Stimulated activated CD4-positive, alpha-beta T cell treated with anti-CD3 and anti-CD28 coated beads, Interleukin-12 subunit alpha, Interleukin-12 subunit beta, amount 100 ng/mL, for 24 hours (primary cell): ENCODE results near the gene MARK1.
A peak's percentile ranks its signal among the peaks of the same experiment; 100 is the strongest.

Experiments used
- DNase-seq, 2 experiments: peaks; one replicate each; pipeline ENCODE4 v3.0.0-alpha.2; 2020; ENCODE audit warnings: low read depth in 2 of 2

Gene MARK1

DNA sequence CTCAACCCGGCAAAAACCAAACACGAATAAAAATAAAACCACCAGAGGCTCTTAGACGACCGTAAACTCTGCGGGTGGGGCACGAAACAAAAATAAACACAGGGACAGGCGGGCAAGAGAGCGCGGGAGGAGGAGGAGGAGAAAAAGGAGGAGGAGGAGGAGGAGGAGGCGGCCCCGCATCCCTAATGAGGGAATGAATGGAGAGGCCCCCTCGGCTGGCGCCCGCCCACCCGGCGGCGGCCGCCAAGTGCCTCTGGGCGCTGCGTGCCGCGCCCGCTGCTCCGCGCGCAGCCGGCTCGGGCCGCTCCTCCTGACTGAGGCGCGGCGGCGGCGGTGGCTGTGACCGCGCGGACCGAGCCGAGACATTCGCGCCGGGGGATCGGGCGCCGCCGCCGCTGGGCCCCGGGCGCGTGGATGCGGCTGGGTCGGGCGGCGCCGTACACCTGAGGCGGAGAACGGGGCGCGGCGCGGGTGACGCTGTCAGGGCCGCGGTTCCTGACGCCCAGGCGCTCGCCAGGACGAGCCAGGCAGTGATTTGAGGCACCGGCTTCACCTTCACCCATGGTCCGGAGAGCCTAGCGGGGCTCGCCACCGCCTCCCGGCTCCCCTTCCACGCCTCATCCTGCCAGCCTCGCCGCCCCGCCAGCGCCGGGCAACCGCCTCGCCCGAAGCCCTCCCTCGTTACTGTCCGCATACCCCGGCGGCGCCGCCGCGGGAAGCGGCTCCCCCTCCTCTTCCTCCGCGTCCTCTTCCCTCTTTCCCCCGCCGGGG is at the start of gene MARK1:
TSS of gene MARK1 (plus strand) at position 229 of the 771 bp plus-strand sequence. CDS start 687 bp downstream, outside the sequence.
- no peak for DNase-seq

GRCh38 chr1:220483700-220484099 is 44.2 kb upstream of the MARK1 start:
- DNase-seq: no peak

DNA sequence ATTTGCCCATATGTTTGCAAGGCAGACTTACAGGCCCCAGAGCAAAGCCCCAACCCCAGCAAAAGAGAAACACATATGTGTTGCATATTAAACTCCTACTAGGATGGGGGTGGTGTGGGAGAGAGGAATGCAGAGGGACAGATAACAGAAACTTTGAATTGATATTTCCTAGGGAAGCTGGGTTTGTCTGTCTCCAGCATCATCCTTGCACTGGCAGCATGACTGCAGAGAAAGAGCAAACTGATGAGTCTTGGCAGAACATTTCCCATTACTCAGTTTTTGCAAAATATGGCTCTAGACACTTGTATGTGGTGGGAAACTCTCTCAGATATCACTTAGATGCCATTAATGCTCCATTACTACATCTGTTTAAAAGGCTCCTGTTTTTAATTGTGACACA is 43.8 kb upstream of the MARK1 start:
- DNase-seq: no peak

GRCh38 chr1:220485131-220485530 is 42.8 kb upstream of the MARK1 start:
- DNase-seq: no peak

DNA sequence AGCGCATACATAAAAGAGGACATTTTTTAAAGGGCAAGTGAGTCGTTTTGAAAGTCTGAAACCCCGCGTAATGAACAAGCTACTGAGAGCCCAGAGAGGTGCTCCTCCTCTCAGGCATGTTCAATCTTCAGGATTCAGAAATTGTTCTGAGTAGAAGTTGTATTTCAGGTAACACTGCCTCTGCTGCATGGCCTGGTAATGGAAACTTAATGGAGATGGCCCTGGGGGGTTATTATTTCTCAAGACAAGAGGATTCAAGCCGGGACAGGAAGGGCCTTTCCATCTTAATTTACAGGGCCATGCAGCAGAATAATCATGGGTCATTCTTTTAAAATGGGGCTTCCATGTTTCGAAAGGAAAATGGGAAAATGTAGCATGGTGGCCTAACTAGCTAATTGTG is 42.1 kb upstream of the MARK1 start:
- DNase-seq: no peak

- peak in 1 of 2 experiments; percentile 14 for DNase-seq
Observed at GRCh38 chr1:220487297-220487820, 40.6 kb upstream of the MARK1 start.

DNA sequence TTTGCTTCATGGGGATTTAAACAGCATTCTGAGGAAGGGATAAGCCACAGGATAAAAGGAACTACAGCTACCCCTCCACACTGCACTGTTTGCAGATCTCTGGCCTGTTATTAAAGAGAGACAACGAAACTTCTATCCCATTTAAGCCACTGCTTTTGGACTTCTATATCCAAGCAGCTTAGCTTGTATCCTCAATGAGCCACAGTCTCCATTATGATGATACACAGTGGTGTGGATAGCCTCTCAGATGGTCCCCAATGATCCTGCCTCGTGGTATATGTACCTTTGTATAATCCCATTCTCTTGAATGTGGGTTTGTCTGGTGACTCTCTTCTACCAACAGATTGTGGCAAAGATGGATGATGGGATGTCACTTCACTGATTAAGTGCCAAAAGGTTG is 36.0 kb upstream of the MARK1 start:
- DNase-seq: no peak

DNA sequence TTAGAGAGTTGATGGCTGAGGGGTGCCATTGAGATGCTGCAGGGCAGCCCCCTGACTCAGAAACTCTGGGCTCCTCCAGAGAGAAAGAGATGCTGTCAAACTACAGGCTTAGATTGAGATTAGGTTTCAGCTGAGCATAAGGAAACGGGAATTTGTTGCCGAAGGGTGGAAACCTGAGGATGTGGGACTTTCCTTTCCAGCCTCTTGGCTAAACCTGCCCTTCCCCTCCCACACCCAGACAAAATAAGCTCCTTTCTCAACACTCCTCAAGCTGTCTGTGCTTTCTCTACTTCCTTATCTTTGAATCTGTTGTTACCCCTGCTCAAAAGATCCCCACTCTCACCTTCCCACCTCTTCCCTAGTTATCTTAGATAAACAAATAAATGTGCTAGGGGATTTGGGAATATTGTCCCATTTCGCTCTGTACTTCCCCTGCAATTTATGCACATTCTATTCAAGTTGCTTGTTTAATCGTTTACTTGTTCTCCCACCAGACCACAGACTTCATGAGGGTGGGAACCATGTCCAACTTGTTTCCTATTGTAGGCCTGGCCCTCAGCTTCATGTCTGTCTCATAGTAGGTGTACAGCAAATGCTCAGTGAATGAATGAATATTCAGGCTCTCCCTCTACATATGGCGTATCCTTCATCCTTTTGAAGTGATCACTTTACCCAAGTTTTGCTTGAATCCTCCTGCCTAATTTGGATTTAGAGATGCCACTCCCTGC is 30.6 kb upstream of the MARK1 start:
- DNase-seq: no peak

- no peak for DNase-seq
Observed at GRCh38 chr1:220498188-220498587, 29.7 kb upstream of the MARK1 start.

- DNase-seq: no peak
Observed at GRCh38 chr1:220500372-220500771, 27.6 kb upstream of the MARK1 start.

- DNase-seq: no peak
Observed at GRCh38 chr1:220504329-220504728, 23.6 kb upstream of the MARK1 start.

GRCh38 chr1:220507085-220507484 is 20.9 kb upstream of the MARK1 start:
- DNase-seq: no peak

GRCh38 chr1:220511179-220511578 is 16.8 kb upstream of the MARK1 start:
- DNase-seq: no peak

DNA sequence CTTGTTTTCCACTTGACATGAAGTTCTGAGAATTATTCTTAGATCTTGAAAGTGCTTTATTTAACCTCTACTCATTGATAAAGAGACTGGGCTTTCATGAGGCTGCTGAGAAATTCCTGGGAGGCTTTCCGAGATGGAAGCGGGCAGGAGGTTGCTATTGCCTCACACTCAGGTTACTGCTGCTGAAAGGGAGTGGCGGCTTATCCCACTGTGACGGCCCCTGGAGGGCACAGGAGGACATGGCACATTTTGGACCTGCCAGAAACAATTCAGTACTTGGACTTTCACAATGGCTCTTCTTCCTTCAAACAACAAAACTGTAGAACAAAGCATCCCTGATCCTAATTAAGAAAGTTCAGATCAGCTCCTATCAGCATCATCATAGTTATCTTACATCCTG is 16.2 kb upstream of the MARK1 start:
- no peak for DNase-seq

- no peak for DNase-seq
Observed at GRCh38 chr1:220513834-220514233, 14.1 kb upstream of the MARK1 start.

- no peak for DNase-seq
Observed at GRCh38 chr1:220514256-220514655, 13.7 kb upstream of the MARK1 start.

DNA sequence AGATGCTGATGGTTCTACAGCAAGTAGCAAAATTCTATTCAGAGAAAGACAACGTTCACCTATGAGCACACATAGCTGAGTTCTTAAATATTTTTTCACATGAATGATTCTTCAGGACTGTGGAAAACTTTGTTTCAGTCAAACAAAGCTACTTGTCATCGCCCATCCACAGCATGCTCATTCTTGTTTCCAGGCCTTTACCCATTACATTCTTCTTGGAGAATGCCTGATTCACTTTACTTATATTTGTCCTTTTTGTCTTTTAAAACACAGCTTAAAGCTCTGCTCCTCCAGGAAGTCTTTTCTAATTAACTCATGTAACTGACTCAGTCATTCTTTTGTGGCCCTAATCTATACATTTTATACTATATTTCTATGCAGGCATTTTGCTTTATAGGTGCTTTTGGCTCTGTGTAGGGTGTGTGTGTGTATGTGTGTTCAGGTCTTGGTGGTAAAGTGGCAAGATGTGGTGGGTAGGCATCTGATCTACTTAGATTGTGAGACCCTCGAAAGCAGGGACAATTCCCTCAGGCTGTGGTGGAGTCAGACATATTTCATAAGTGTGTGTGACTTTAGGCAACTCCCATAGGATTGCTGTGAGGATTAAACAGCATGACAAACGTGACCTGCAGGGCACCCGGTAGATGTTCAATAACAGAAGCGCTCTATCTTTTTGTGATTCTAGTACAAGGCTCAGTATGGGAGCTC is 11.8 kb upstream of the MARK1 start:
- DNase-seq: no peak

DNA sequence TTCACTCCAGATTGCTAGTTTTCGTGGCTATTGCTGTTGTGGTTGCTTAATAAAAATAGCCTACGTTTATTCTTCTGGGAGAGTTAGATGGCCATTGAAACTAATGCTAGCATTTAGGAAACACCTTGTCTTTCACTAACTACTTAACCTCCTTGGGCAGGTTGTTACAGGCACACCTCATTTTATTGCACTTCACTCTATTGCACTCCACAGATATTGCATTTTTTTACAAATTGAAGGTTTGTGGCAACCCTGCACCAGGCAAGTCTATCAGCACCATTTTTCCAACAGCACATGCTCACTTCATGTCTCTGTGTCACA is 11.3 kb upstream of the MARK1 start:
- no peak for DNase-seq

DNA sequence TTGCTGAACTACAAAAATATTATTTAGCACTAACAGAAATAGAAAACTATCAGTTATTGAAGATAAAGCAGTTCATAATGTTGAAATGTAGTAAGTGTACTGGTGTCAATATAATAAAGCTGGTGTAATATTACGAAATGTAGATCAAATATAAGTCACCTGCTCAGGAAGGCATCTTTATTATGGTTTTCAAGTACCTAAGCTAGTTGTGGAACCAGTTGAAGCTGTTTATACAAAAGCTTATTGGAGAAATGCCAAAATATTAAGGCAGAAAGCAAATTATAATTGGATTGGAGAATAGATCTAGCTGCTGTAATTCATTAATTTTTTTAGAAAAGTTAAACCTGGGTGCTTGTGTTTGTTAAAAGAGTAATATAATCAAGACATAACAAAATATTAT is 6.2 kb upstream of the MARK1 start:
- DNase-seq: no peak

DNA sequence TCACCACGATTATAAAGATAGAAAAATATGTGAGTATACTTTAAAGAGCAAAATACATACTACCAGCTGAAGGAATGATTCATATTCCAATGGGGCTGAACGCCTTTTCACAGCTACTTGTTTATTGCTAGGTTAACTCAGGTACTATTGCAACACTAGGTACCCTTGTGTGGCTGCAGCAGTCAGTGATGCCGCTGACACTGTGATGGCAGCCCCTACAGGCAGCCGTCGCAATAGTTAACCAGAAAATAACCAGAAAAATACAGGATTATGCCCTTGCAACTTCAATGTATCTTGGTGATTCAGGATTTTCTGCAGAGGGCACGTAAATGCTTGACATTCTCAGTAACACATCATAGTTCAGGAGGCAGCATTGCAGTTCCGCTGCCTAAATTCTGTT is 1.6 kb upstream of the MARK1 start:
- no peak for DNase-seq

DNA sequence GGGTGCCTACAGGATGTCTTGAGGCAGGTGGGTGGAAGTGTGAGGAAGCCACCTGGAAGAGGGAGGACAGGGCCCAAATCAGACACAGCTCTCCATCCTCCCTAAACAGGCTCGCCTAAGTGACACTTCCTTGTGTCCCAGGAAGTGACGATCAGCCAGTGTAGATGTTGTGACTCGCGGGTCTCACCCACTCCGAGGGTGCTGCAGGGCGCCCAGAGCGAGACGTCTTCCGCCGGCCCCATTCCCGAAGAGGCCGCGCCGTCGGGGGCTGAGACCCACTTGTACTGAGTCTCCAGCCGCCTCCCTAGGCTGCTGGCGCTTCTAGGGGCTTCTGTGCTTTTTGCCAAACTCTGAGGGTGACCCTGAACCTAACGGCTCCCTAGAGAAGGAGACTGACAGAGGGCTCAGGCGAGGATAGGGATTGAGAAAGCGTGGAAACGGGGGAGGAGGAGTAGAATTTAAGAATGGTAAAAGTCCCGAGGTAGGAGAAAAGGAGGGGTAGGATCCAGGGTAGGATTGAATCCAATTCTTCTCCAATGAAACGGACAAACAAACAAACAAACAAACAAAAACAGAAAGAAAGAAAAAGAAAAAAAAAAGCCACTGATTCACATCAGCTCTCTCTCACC is 543 bp upstream of the MARK1 start:
- no peak for DNase-seq
